NCI-H1092 (cell line): ENCODE measurements around the gene ZBTB44.
"Not testable (repeated sequence)": the region's sequence is repeated elsewhere in the genome, so short reads cannot be mapped to it uniquely, and the experiment has no call there.

ENCODE experiments used
- DNase-seq: peaks from one replicate; lab custom pipeline; 2025; lab: John Stamatoyannopoulos, UW

Gene ZBTB44

GRCh38 chr11:130198292-130198691, 116.4 kb downstream of the ZBTB44 start:
- DNase-seq = no peak

GRCh38 chr11:130197386-130198035, 117.2 kb downstream of the ZBTB44 start:
- DNase-seq = no peak

- no peak for DNase-seq
These were observed 120.3 kb downstream of the ZBTB44 start for GRCh38 chr11:130194241-130195023.

- DNase-seq = not testable (repeated sequence)
These were observed 121.2 kb downstream of the ZBTB44 start for GRCh38 chr11:130193551-130193950.

GRCh38 chr11:130192845-130193267, 121.9 kb downstream of the ZBTB44 start:
- no peak for DNase-seq

GRCh38 chr11:130191896-130192295, 122.8 kb downstream of the ZBTB44 start:
- no peak for DNase-seq

- DNase-seq = peak; percentile 84
These were observed 124.3 kb downstream of the ZBTB44 start for GRCh38 chr11:130190371-130190881.

GRCh38 chr11:130189492-130190210, 125.1 kb downstream of the ZBTB44 start:
- no peak for DNase-seq

- DNase-seq = no peak
These were observed 126.0 kb downstream of the ZBTB44 start for GRCh38 chr11:130188585-130189347.

GRCh38 chr11:130188047-130188446, 126.7 kb downstream of the ZBTB44 start:
- no peak for DNase-seq

- DNase-seq = no peak
These were observed 127.6 kb downstream of the ZBTB44 start for GRCh38 chr11:130187096-130187495.

- no peak for DNase-seq
These were observed 130.7 kb downstream of the ZBTB44 start for GRCh38 chr11:130183878-130184610.

- DNase-seq = peak; percentile 54
These were observed 133.1 kb downstream of the ZBTB44 start for GRCh38 chr11:130181295-130182272.

GRCh38 chr11:130180896-130181294, 133.8 kb downstream of the ZBTB44 start:
- no peak for DNase-seq

- no peak for DNase-seq
These were observed 134.2 kb downstream of the ZBTB44 start for GRCh38 chr11:130180491-130180890.

- DNase-seq = peak; percentile 57
These were observed 135.1 kb downstream of the ZBTB44 start for GRCh38 chr11:130179396-130180306.

GRCh38 chr11:130178441-130179339, 136.0 kb downstream of the ZBTB44 start:
- peak; percentile 29 for DNase-seq

GRCh38 chr11:130177782-130178181, 136.9 kb downstream of the ZBTB44 start:
- no peak for DNase-seq
